ENCODE measurements around the gene PPRC1. TPM values are rescaled to one million over a fixed set of nuclear protein-coding genes. Genes with fewer than 3 reads are reported as not detected.

PPRC1 gene
- total RNA-seq, 2 donors from 2014 or later: 10.9 to 20.6 TPM

- H3K27ac ChIP-seq: peak overlapping the region; percentile 97 to 99
- H3K4me3 ChIP-seq: peak overlapping the region in 1 of 2 donors; percentile 77
- H3K36me3 ChIP-seq: peaks cover 8% of the 10 kb centered on the region
- H3K9me3 ChIP-seq: no peaks in the 10 kb centered on the region
- peaks cover 0 to 74% of the 10 kb centered on the region in 2 donors for H3K4me1 ChIP-seq
- DNase-seq (ENCODE audit: low spot score): no peak
- no peak for TF ChIP-seq CTCF (IDR thresholded peaks at IDR 0.05)
- no peaks in the 10 kb centered on the region for H3K27me3 ChIP-seq
These were observed 17.1 kb upstream of the PPRC1 start for GRCh38 chr10:102115775-102116174.

- H3K4me3 ChIP-seq: peak overlapping the region in 1 of 2 donors; percentile 87
- TF ChIP-seq CTCF (IDR thresholded peaks at IDR 0.05): no peak
- no peak for DNase-seq (ENCODE audit: low spot score)
- H3K9me3 ChIP-seq: no peaks in the 10 kb centered on the region
- no peaks in the 10 kb centered on the region for H3K27me3 ChIP-seq
- peaks cover 0 to 82% of the 10 kb centered on the region in 2 donors for H3K4me1 ChIP-seq
- H3K27ac ChIP-seq: peak overlapping the region; percentile 97 to 99
- no peaks in the 10 kb centered on the region for H3K36me3 ChIP-seq
These were observed 16.2 kb upstream of the PPRC1 start for GRCh38 chr10:102116656-102117055.

- H3K27ac ChIP-seq: peak overlapping the region; percentile 97 to 99
- no peak for TF ChIP-seq CTCF (IDR thresholded peaks at IDR 0.05)
- peak overlapping the region in 1 of 2 donors; percentile 87 for H3K4me3 ChIP-seq
- H3K9me3 ChIP-seq: no peaks in the 10 kb centered on the region
- DNase-seq (ENCODE audit: low spot score): peak; percentile 75
- peaks cover 0 to 83% of the 10 kb centered on the region in 2 donors for H3K4me1 ChIP-seq
- H3K27me3 ChIP-seq: no peaks in the 10 kb centered on the region
- H3K36me3 ChIP-seq: no peaks in the 10 kb centered on the region
These were observed 15.3 kb upstream of the PPRC1 start for GRCh38 chr10:102117391-102118159.

GRCh38 chr10:102118867-102119266 lies 14.0 kb upstream of the PPRC1 start:
- H3K36me3 ChIP-seq: no peaks in the 10 kb centered on the region
- TF ChIP-seq CTCF (IDR thresholded peaks at IDR 0.05): no peak
- peak overlapping the region; percentile 97 to 99 for H3K27ac ChIP-seq
- H3K4me1 ChIP-seq: peaks cover 0 to 70% of the 10 kb centered on the region in 2 donors
- H3K9me3 ChIP-seq: no peaks in the 10 kb centered on the region
- H3K27me3 ChIP-seq: no peaks in the 10 kb centered on the region
- no peak for DNase-seq (ENCODE audit: low spot score)
- peak overlapping the region; percentile 87 to 94 for H3K4me3 ChIP-seq

DNA sequence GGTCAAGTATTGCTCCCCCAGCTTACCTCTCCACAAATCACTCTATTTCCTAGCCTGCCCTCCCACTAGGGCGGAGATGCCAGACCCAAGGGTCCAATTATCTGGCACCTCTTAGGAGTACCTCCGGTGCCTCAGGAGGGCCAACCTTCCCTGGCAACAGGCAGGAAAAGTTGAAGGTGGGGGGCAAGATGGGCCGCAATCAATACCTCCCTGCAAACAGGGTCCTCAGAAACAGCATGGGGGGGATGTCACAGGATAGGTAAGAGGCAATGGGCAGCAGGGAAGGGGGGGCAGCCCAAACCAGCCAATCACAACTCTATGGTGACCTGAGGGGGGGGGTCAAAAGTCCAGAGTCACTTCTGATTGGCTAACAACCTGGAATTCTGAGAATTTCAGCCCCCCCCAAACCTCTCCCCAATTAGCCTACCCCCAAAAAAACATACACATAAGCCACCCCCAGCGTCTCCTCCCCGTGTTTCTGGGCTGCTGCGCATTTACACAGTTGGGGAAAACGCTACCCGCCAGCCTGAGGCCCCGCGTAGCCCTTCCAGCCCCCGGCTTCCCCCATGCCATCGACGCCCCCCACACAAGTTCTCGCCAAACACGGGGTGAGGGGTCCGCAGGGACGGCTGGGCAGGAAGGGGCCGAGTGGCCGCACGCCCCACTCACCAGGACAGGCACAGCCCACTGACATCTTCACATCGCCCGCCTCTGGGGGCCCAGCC lies 13.3 kb upstream of the PPRC1 start:
- Histone ChIP-seq H3K4me3 (peak overlapping the region; percentile 87 to 94), H3K27ac (peak overlapping the region; percentile 97 to 99), H3K27me3 (no peaks in the 10 kb centered on the region), H3K4me1 (peaks cover 0 to 63% of the 10 kb centered on the region in 2 donors), H3K36me3 (no peaks in the 10 kb centered on the region), H3K9me3 (no peaks in the 10 kb centered on the region)
- no peak for TF ChIP-seq CTCF (IDR thresholded peaks at IDR 0.05)
- peak; percentile 85 for DNase-seq (ENCODE audit: low spot score)

All from right atrium auricular region (tissue), 2 donors.